Sigmoid colon (tissue), 7 donors: ENCODE results near the gene PELI2. TPM values are rescaled to one million over a fixed set of nuclear protein-coding genes. Genes with fewer than 3 reads are reported as not detected.

Experiments
- DNase-seq: peaks from one replicate; pipeline ENCODE4 v3.0.0-alpha.2; 2019
- H3K27ac ChIP-seq, 4 donors: fragments of 200-600 bp; sonication (generic); one replicate each; pipeline ENCODE4 v1.5.1; 2016 to 2019; ENCODE audit warnings: mild to moderate bottlenecking in 1 of 4
- H3K27me3 ChIP-seq, 3 donors: fragments of 200-600 bp; sonication (generic); one replicate each; pipeline ENCODE4 v1.5.1; 2019; ENCODE audit warnings: mild to moderate bottlenecking in 1 of 3
- H3K36me3 ChIP-seq, 4 donors: fragments of 200-600 bp; sonication (generic); one replicate each; pipeline ENCODE4 v1.5.1; 2016 to 2019
- H3K4me1 ChIP-seq, 4 donors: fragments of 200-600 bp; sonication (generic); one replicate each; pipeline ENCODE4 v1.5.1; 2017 to 2019
- H3K4me3 ChIP-seq, 4 donors: fragments of 200-600 bp; sonication (generic); one replicate each; pipeline ENCODE4 v1.5.1; 2017 to 2019; ENCODE audit warnings: mild to moderate bottlenecking in 2 of 4, moderate library complexity in 1 of 4
- H3K9me3 ChIP-seq, 4 donors: fragments of 200-600 bp in 3 of 4; sonication (generic) in 3 of 4; one replicate each; pipeline versions ENCODE4 v1.5.1 to v1.6.1; 2013 to 2019
- EP300 ChIP-seq, 4 donors: sonication (generic); formaldehyde crosslinking; IDR thresholded peaks; one replicate each; pipeline ENCODE4 v1.6.1; 2017; ENCODE audit warnings: antibody characterized with exemption in 4 of 4
- POLR2A ChIP-seq, 2 donors: fragments of 450-650 bp; IDR thresholded peaks; one replicate each; pipeline ENCODE4 v1.6.1; 2016; ENCODE audit warnings: antibody characterized with exemption in 2 of 2, mild to moderate bottlenecking in 2 of 2, moderate library complexity in 2 of 2
- POLR2AphosphoS5 ChIP-seq, 4 donors: sonication (generic); formaldehyde crosslinking; IDR thresholded peaks; one replicate each; pipeline ENCODE4 v1.6.1; 2017; ENCODE audit warnings: antibody characterized with exemption in 4 of 4
- WGBS, 2 donors: extraction: QIAGEN DNeasy Blood & Tissue Kit; methylation state at CpG; one replicate each; pipeline ENCODE4 v1.1.7; 2013; 5-methylcytosine and 5-hydroxymethylcytosine counted together
- intact Hi-C: fragments of 100-400 bp; cut with DNase I; formaldehyde crosslinking; loops from one replicate; pipeline ENCODE4 v1.15.1; 2023
- polyA plus RNA-seq, 3 donors: library from polyadenylated mRNA; stranded (reverse); fragments of 200-250 nt; gene quantifications; one replicate each; pipeline ENCODE4 v1.2.3, GENCODE V29; 2013
- total RNA-seq, 4 donors: library from RNA; depleted of rRNA; stranded (reverse); fragments of >200 nt; gene quantifications; one replicate each; pipeline ENCODE4 v1.1.0, GENCODE V29; 2016
- TF ChIP-seq, protein P1 (sequence below), 4 experiments: fragments of 450-650 bp in 3 of 4; fragments of 200-600 bp in 1 of 4; IDR thresholded peaks; one replicate each; pipeline ENCODE4 v1.5.1; 2016 to 2019; ENCODE audit warnings: antibody characterized with exemption in 4 of 4, mild to moderate bottlenecking in 3 of 4, moderate library complexity in 2 of 4
- donor health status: healthy with polysubstance abuse.
- donor health status: Bipolar disorder and iron deficiency.
- donor health status: healthy.

Gene PELI2
- total and polyA plus RNA-seq, 7 donors: 4.5 to 34.3 (median 26.3) TPM

DNA sequence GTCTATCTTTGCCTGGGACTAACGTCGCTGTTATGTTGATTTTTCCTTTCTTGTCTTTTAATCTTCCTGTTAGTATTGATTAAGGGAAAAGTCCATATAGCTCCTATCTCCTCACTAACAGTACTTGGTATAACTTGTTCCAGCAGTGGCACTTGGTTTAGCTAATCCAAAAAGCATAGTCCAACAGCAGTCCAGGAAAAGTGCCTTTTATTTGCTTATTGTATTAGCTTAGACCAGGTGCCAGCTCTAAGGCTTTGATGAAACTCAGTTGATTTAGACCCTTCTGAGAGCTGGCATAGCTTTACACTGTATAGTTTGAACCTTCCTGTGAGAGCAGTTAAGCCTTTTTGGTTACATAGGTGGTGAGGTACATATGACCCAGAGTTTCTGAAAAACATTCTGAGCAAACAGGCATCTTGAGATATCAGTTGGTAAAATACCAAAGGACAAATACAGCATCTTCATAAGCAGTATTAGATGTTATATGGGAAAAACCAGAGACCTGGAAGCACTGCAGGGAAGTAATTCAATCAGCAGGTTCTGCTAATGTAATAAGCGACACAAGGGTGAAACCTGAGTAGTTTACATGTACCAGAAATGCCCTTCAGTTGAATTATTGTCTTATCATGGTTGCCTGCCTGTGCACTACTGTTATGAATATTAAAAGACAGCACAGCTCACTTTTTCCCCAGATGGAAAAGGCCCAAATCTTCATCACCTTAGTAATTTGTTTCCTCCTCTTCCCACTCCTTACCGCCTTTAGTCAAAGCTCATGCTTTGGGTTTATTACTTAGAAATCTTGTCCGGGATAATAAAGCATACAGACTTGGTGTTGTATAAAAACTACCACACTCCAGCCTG lies 13.0 kb downstream of the PELI2 start:
- intact Hi-C loops: no loop called here
- no peak for DNase-seq
- H3K27me3 ChIP-seq: no peaks in the 10 kb centered on the region
- H3K9me3 ChIP-seq: no peaks in the 10 kb centered on the region
- peak overlapping the region in 1 of 4 donors; percentile 0 for H3K27ac ChIP-seq
- no peak overlapping the region for H3K4me3 ChIP-seq
- H3K36me3 ChIP-seq: no peaks in the 10 kb centered on the region
- TF ChIP-seq, protein P1, sequence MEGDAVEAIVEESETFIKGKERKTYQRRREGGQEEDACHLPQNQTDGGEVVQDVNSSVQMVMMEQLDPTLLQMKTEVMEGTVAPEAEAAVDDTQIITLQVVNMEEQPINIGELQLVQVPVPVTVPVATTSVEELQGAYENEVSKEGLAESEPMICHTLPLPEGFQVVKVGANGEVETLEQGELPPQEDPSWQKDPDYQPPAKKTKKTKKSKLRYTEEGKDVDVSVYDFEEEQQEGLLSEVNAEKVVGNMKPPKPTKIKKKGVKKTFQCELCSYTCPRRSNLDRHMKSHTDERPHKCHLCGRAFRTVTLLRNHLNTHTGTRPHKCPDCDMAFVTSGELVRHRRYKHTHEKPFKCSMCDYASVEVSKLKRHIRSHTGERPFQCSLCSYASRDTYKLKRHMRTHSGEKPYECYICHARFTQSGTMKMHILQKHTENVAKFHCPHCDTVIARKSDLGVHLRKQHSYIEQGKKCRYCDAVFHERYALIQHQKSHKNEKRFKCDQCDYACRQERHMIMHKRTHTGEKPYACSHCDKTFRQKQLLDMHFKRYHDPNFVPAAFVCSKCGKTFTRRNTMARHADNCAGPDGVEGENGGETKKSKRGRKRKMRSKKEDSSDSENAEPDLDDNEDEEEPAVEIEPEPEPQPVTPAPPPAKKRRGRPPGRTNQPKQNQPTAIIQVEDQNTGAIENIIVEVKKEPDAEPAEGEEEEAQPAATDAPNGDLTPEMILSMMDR (IDR thresholded peaks at IDR 0.05): no peak
- TF ChIP-seq EP300 (IDR thresholded peaks at IDR 0.05): no peak
- TF ChIP-seq POLR2A (IDR thresholded peaks at IDR 0.05): no peak
- no peak for TF ChIP-seq POLR2AphosphoS5 (IDR thresholded peaks at IDR 0.05)
- 36 to 70% methylated on average over 5 of the region's 5 CpGs for WGBS, 2 donors
- peaks cover 0 to 73% (median 53%) of the 10 kb centered on the region in 4 donors for H3K4me1 ChIP-seq

DNA sequence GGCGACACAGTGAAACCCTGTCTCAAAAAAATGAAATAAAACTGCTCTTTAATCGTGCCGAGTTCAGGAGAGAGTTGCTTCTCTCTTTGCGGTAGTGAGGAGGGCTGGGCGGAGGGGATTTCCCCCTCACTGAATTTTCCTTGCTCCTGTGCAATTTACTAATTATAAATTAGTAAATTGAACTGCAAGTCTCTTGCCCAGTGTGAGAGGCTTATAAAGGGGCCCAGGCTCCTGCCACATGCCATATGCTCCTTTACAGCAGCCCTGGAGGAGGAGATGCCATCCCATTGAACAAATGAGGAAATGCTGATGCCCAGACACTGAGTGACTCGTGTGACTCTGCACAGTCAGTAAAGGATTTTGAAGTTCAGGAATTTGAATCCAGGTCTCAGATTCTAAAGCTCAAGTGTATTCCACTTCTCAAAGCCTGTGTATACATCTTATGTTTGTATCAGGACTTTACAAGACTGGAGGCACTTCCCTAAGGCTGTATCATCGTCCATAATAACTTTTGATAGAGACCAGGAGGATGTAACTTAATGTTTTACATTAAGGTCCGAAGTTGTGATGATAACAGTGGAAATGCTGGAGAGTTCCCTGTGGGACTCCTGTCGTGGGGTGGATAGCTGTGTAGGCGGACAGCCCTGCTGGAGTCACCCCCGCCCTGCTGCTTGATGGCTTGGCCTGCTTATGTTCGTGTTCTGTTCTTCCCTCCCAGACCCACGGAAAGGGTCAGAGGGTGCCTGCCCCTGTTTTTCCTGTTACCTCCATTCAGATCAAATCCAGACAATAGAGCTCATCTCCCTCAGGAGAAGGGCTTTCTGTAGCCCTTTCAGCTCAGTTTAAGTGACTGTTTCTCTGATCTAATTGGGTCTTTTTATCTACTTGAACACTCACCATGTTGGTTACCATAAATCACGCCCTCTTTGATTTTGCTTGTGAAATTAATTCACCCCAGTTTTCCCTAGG lies 13.9 kb downstream of the PELI2 start:
- TF ChIP-seq, protein P1 (IDR thresholded peaks at IDR 0.05): no peak
- TF ChIP-seq EP300 (IDR thresholded peaks at IDR 0.05): no peak
- no peak for TF ChIP-seq POLR2AphosphoS5 (IDR thresholded peaks at IDR 0.05)
- TF ChIP-seq POLR2A (IDR thresholded peaks at IDR 0.05): no peak
- no peak overlapping the region for H3K4me3 ChIP-seq
- no peaks in the 10 kb centered on the region for H3K27me3 ChIP-seq
- H3K36me3 ChIP-seq: no peaks in the 10 kb centered on the region
- peak overlapping the region in 1 of 4 donors; percentile 0 for H3K27ac ChIP-seq
- intact Hi-C loops: no loop called here
- no peaks in the 10 kb centered on the region for H3K9me3 ChIP-seq
- H3K4me1 ChIP-seq: peaks cover 0 to 74% (median 55%) of the 10 kb centered on the region in 4 donors
- DNase-seq: no peak
- WGBS, 2 donors: 46 to 70% methylated on average over 14 of the region's 14 CpGs

DNA sequence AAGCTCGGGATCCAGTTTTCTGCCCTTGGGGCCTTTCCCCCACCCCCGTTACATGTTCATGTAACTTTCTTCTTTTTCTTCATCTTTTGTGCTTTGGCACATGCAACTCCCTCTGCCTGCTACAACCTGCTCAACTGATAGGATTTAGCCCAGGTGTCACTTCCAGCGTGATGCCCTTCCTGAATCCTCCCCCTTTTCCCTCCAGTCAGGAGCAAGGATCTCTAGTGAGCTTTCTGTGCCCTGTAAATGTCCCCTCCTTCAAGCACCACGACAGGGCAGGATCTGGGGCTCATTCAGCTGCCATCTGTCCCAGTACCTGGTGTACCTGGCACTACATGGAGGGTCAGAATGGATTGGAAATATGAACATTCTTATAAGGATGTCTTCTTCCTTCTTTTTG lies 15.3 kb downstream of the PELI2 start:
- DNase-seq: no peak
- TF ChIP-seq EP300 (IDR thresholded peaks at IDR 0.05): no peak
- Histone ChIP-seq H3K27me3 (no peaks in the 10 kb centered on the region), H3K27ac (no peak overlapping the region), H3K36me3 (no peaks in the 10 kb centered on the region), H3K4me3 (no peak overlapping the region), H3K4me1 (peaks cover 0 to 65% (median 50%) of the 10 kb centered on the region in 4 donors), H3K9me3 (no peaks in the 10 kb centered on the region)
- WGBS, 2 donors: 59 to 73% methylated on average over 4 of the region's 4 CpGs
- intact Hi-C loops: no loop called here

DNA sequence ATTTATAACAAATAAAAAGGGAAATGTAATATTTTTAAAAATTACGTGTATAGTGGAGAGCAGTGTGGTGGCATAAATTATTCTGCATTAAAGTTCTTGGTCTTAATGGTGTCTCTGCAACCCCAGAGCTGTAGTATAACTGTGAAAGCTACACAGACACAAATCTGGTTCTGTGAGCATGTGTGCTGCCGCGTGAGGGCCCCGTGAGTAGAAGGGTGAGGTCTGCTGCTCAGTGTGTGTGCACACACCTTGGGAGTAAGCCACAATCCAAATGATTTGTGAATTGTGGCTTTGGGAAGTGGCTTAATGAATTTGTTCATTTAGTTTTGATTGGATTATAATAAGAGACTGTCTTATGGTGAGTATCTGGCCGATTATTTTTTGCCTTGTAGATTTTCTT lies 16.8 kb downstream of the PELI2 start:
- Histone ChIP-seq H3K9me3 (no peaks in the 10 kb centered on the region), H3K27me3 (no peaks in the 10 kb centered on the region), H3K27ac (no peak overlapping the region), H3K4me1 (peaks cover 0 to 61% (median 41%) of the 10 kb centered on the region in 4 donors), H3K4me3 (no peak overlapping the region), H3K36me3 (no peaks in the 10 kb centered on the region)
- 87 to 93% methylated on average over 5 of the region's 5 CpGs for WGBS, 2 donors
- DNase-seq: no peak
- TF ChIP-seq EP300 (IDR thresholded peaks at IDR 0.05): no peak
- TF ChIP-seq POLR2A (IDR thresholded peaks at IDR 0.05): no peak
- TF ChIP-seq, protein P1 (IDR thresholded peaks at IDR 0.05): no peak
- TF ChIP-seq POLR2AphosphoS5 (IDR thresholded peaks at IDR 0.05): no peak
- intact Hi-C loops: no loop called here

DNA sequence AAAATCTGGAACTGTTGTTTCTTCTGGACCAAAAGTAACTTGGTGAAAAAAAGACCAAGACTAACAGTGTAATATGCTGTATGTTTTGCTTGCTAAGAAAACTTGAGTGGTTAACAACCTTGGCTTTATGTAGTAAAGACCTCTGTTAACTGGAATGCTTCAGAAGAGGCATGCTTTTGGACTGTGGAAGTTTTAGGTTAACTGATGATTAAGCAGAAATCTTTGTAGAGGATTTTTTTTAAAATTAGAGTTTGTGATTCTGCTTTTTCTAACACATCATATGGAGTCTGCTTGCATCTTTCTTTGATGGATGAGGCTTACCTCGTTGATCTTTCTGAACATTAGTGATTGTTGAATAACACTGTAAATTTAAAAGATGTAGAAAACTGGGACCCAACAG lies 17.5 kb downstream of the PELI2 start:
- no peaks in the 10 kb centered on the region for H3K9me3 ChIP-seq
- WGBS, 2 donors: 76% methylated on average over 1 of the region's 1 CpG
- no peaks in the 10 kb centered on the region for H3K27me3 ChIP-seq
- peaks cover 0 to 60% (median 38%) of the 10 kb centered on the region in 4 donors for H3K4me1 ChIP-seq
- H3K4me3 ChIP-seq: no peak overlapping the region
- intact Hi-C loops: no loop called here
- H3K36me3 ChIP-seq: no peaks in the 10 kb centered on the region
- no peak for TF ChIP-seq POLR2A (IDR thresholded peaks at IDR 0.05)
- no peak for TF ChIP-seq POLR2AphosphoS5 (IDR thresholded peaks at IDR 0.05)
- TF ChIP-seq, protein P1 (IDR thresholded peaks at IDR 0.05): no peak
- no peak for TF ChIP-seq EP300 (IDR thresholded peaks at IDR 0.05)
- no peak overlapping the region for H3K27ac ChIP-seq
- no peak for DNase-seq
